Body of pancreas (tissue), 4 donors: ENCODE measurements around the gene GGA1. TPM values are rescaled to one million over a fixed set of nuclear protein-coding genes. Genes with fewer than 3 reads are reported as not detected.

Experiments used
- ATAC-seq: fragments of 150-250 bp; one replicate; pipeline ENCODE4 v1.9.1; 2016
- DNase-seq, 4 donors: peaks; one replicate each; pipeline ENCODE4 v3.0.0-alpha.2; 2019
- H3K27ac ChIP-seq, 4 donors: fragments of 200-600 bp; sonication (generic); 1 replicate in 3 of 4; 2 replicates in 1 of 4; pipeline versions ENCODE4 v1.5.1 to v1.6.1; 2016 to 2019; ENCODE audit warnings: mild to moderate bottlenecking in 1 of 4, mixed read lengths in 1 of 4, moderate library complexity in 1 of 4
- H3K27me3 ChIP-seq, 2 donors: fragments of 200-600 bp; sonication (generic); one replicate each; pipeline ENCODE4 v1.6.0; 2016; ENCODE audit warnings: mild to moderate bottlenecking in 1 of 2
- H3K36me3 ChIP-seq, 2 donors: fragments of 200-600 bp; sonication (generic); replicated peaks in 1 of 2; 2 replicates each; pipeline ENCODE4 v1.5.1; 2016; ENCODE audit warnings: low read depth in 2 of 2; ENCODE audit not compliant: insufficient read depth in 1 of 2
- H3K4me1 ChIP-seq: fragments of 200-600 bp; sonication (generic); one replicate; pipeline ENCODE4 v1.6.0; 2016
- H3K4me3 ChIP-seq, 2 donors: fragments of 200-600 bp; sonication (generic); 1 replicate in 1 of 2; 2 replicates in 1 of 2; pipeline ENCODE4 v1.5.1; 2016 to 2019
- H3K9me3 ChIP-seq, 3 donors: fragments of 200-600 bp; sonication (generic); 1 replicate in 2 of 3; 2 replicates in 1 of 3; pipeline ENCODE4 v1.5.1; 2016
- CTCF ChIP-seq, 7 experiments: fragments of 450-650 bp in 4 of 7; fragments of 200-600 bp in 3 of 7; sonication (generic) in 3 of 7; IDR thresholded peaks; one replicate each; pipeline ENCODE4 v1.5.1; 2016 to 2019; ENCODE audit warnings: antibody characterized with exemption in 7 of 7
- POLR2A ChIP-seq, 3 donors: fragments of 450-650 bp; IDR thresholded peaks; one replicate each; pipeline ENCODE4 v1.6.1; 2016; ENCODE audit warnings: antibody characterized with exemption in 3 of 3, mild to moderate bottlenecking in 2 of 3
- WGBS, 2 donors: methylation state at CpG; one replicate each; pipeline ENCODE4 v1.1.5; 2017; 5-methylcytosine and 5-hydroxymethylcytosine counted together
- intact Hi-C: fragments of 100-400 bp; cut with DNase I; formaldehyde crosslinking; loops from one replicate; pipeline ENCODE4 v1.15.1; 2023
- total RNA-seq, 2 donors: library from RNA; depleted of rRNA; stranded (reverse); fragments of >200 nt; gene quantifications; one replicate each; pipeline ENCODE4 v1.1.0, GENCODE V29; 2016

Gene GGA1
- total RNA-seq, 2 donors from 2014 or later, result 38.4 to 42.5 TPM

GRCh38 chr22:37568448-37569008, 40.1 kb upstream of the GGA1 start:
- Histone ChIP-seq H3K9me3 (no peaks in the 10 kb centered on the region), H3K36me3 (peaks cover 0 to 10% of the 10 kb centered on the region in 2 donors), H3K27ac (peak overlapping the region; percentile 99 to 100 (median 99)), H3K4me1 (peaks cover 97% of the 10 kb centered on the region), H3K4me3 (no peak overlapping the region), H3K27me3 (no peaks in the 10 kb centered on the region)
- intact Hi-C loops, result no loop called here
- ATAC-seq (no peak), DNase-seq (peak in 2 of 4 donors; percentile 34 to 41)
- TF ChIP-seq CTCF (IDR thresholded peaks at IDR 0.05) (no peak), POLR2A (IDR thresholded peaks at IDR 0.05) (no peak)
- 0 to 35% methylated on average over 1 to 14 of the region's 14 CpGs for WGBS, 2 donors

- no peaks in the 10 kb centered on the region for H3K9me3 ChIP-seq
- ATAC-seq (peak; percentile 81), DNase-seq (peak; percentile 93 to 97 (median 96))
- H3K4me3 ChIP-seq, result no peak overlapping the region
- 15 to 16% methylated on average over 4 to 19 of the region's 21 CpGs for WGBS, 2 donors
- peaks cover 97% of the 10 kb centered on the region for H3K4me1 ChIP-seq
- TF ChIP-seq CTCF (IDR thresholded peaks at IDR 0.05) (peak in 2 of 7 experiments; percentile 9 to 15), POLR2A (IDR thresholded peaks at IDR 0.05) (peak; percentile 46 to 80 (median 79))
- peaks cover 0 to 10% of the 10 kb centered on the region in 2 donors for H3K36me3 ChIP-seq
- H3K27me3 ChIP-seq, result no peaks in the 10 kb centered on the region
- H3K27ac ChIP-seq, result peak overlapping the region; percentile 99 to 100 (median 99)
- intact Hi-C loops, result no loop called here
Observed at GRCh38 chr22:37569009-37569920, 39.4 kb upstream of the GGA1 start.

- DNase-seq (peak; percentile 97 to 100 (median 99)), ATAC-seq (peak; percentile 73)
- H3K27ac ChIP-seq, result peak overlapping the region; percentile 99 to 100 (median 99)
- no peak for TF ChIP-seq CTCF (IDR thresholded peaks at IDR 0.05)
- TF ChIP-seq POLR2A (IDR thresholded peaks at IDR 0.05), result peak in 2 of 3 donors; percentile 2 to 25
- peaks cover 0 to 10% of the 10 kb centered on the region in 2 donors for H3K36me3 ChIP-seq
- H3K4me3 ChIP-seq, result no peak overlapping the region
- intact Hi-C loops, result no loop called here
- H3K27me3 ChIP-seq, result no peaks in the 10 kb centered on the region
- no peaks in the 10 kb centered on the region for H3K9me3 ChIP-seq
- 14 to 21% methylated on average over 6 to 9 of the region's 9 CpGs for WGBS, 2 donors
- H3K4me1 ChIP-seq, result peaks cover 95% of the 10 kb centered on the region
Observed at GRCh38 chr22:37569921-37570660, 38.5 kb upstream of the GGA1 start.

- TF ChIP-seq CTCF (IDR thresholded peaks at IDR 0.05) (no peak), POLR2A (IDR thresholded peaks at IDR 0.05) (no peak)
- Histone ChIP-seq H3K36me3 (peaks cover 0 to 10% of the 10 kb centered on the region in 2 donors), H3K27me3 (no peaks in the 10 kb centered on the region), H3K4me3 (no peak overlapping the region), H3K4me1 (peaks cover 95% of the 10 kb centered on the region), H3K9me3 (no peaks in the 10 kb centered on the region), H3K27ac (peak overlapping the region; percentile 99 to 100 (median 99))
- 0 to 23% methylated on average over 2 to 4 of the region's 4 CpGs for WGBS, 2 donors
- no peak for ATAC-seq
- intact Hi-C loops, result no loop called here
- no peak for DNase-seq
Observed at GRCh38 chr22:37570661-37570976, 38.0 kb upstream of the GGA1 start.
